Karpas-422 (cell line): ENCODE measurements around the gene PRKCB. TPM values are rescaled to one million over a fixed set of nuclear protein-coding genes. Genes with fewer than 3 reads are reported as not detected.
"Not testable (repeated sequence)": the region's sequence is repeated elsewhere in the genome, so short reads cannot be mapped to it uniquely, and the experiment has no call there.

Source experiments
- DNase-seq: peaks from one replicate; pipeline ENCODE4 v3.0.0-alpha.2; 2015
- H2AFZ ChIP-seq: fragments of 200-600 bp; sonication (generic); 2 replicates; pipeline ENCODE4 v1.6.1; 2014; ENCODE audit warnings: antibody characterized with exemption, low read length, mixed read lengths
- H3K27ac ChIP-seq: fragments of 200-600 bp; sonication (generic); 2 replicates; pipeline ENCODE4 v1.5.1; 2014; ENCODE audit warnings: mild to moderate bottlenecking, low read length, moderate library complexity
- H3K27me3 ChIP-seq: fragments of 200-600 bp; sonication (generic); 2 replicates; pipeline ENCODE4 v1.6.1; 2014; ENCODE audit warnings: low read length, mixed read lengths
- H3K36me3 ChIP-seq: fragments of 200-600 bp; sonication (generic); 2 replicates; pipeline ENCODE4 v1.6.1; 2014; ENCODE audit warnings: low read length, mixed read lengths; ENCODE audit not compliant: insufficient read depth
- H3K4me1 ChIP-seq: fragments of 200-600 bp; sonication (generic); 2 replicates; pipeline ENCODE4 v1.6.1; 2014; ENCODE audit warnings: mild to moderate bottlenecking, low read length, mixed read lengths
- H3K4me2 ChIP-seq: fragments of 200-600 bp; sonication (generic); 2 replicates; pipeline ENCODE4 v1.6.1; 2014; ENCODE audit warnings: low read length, low read depth, mild to moderate bottlenecking; ENCODE audit not compliant: poor library complexity, severe bottlenecking
- H3K4me3 ChIP-seq: fragments of 200-600 bp; sonication (generic); 2 replicates; pipeline ENCODE4 v1.5.1; 2014; ENCODE audit warnings: mild to moderate bottlenecking, antibody characterized with exemption, low read length, mixed read lengths
- H3K79me2 ChIP-seq: fragments of 200-600 bp; sonication (generic); 2 replicates; pipeline ENCODE4 v1.6.1; 2014; ENCODE audit warnings: mild to moderate bottlenecking, low read length, mixed read lengths
- H3K9ac ChIP-seq: fragments of 200-600 bp; sonication (generic); 2 replicates; pipeline ENCODE4 v1.6.0; 2014; ENCODE audit warnings: low read length
- H3K9me2 ChIP-seq: fragments of 200-600 bp; sonication (generic), shearing (Covaris generic); replicated peaks from 2 replicates; pipeline ENCODE4 v1.6.0; 2014; ENCODE audit warnings: mild to moderate bottlenecking, low read length, moderate library complexity; ENCODE audit not compliant: insufficient read depth
- H3K9me3 ChIP-seq: fragments of 300-700, 200-600 bp; sonication (generic); 2 replicates; pipeline ENCODE4 v1.6.1; 2014; ENCODE audit warnings: low read length, mixed read lengths
- H4K20me1 ChIP-seq: fragments of 200-600 bp; sonication (generic); 2 replicates; pipeline ENCODE4 v1.6.1; 2014; ENCODE audit warnings: mild to moderate bottlenecking, antibody characterized with exemption, low read length, low read depth; ENCODE audit not compliant: insufficient read depth
- total RNA-seq: library from RNA; depleted of rRNA; stranded (reverse); fragments of >200 nt; shearing (Covaris generic); gene quantifications from 2 replicates; pipeline ENCODE4 v1.2.3, GENCODE V29; 2014; ENCODE audit warnings: low replicate concordance

Gene PRKCB
- total RNA-seq, 1 experiment from 2014 or later, result 21.7 TPM

GRCh38 chr16:23907457-23907902 lies 71.7 kb downstream of the PRKCB start:
- no peaks in the 10 kb centered on the region for H3K9me2 ChIP-seq
- no peaks in the 10 kb centered on the region for H3K36me3 ChIP-seq
- no peak overlapping the region for H3K9ac ChIP-seq
- H3K27me3 ChIP-seq, result no peaks in the 10 kb centered on the region
- H4K20me1 ChIP-seq, result no peaks in the 10 kb centered on the region
- H3K9me3 ChIP-seq, result no peaks in the 10 kb centered on the region
- no peak overlapping the region for H3K4me3 ChIP-seq
- no peaks in the 10 kb centered on the region for H3K4me1 ChIP-seq
- DNase-seq, result no peak
- no peak overlapping the region for H2AFZ ChIP-seq
- H3K4me2 ChIP-seq, result no peak overlapping the region
- H3K79me2 ChIP-seq, result no peaks in the 10 kb centered on the region
- no peak overlapping the region for H3K27ac ChIP-seq

GRCh38 chr16:23907903-23908302 lies 72.1 kb downstream of the PRKCB start:
- H3K27ac ChIP-seq, result no peak overlapping the region
- no peak for DNase-seq
- H3K9me3 ChIP-seq, result no peaks in the 10 kb centered on the region
- no peaks in the 10 kb centered on the region for H3K79me2 ChIP-seq
- no peaks in the 10 kb centered on the region for H4K20me1 ChIP-seq
- no peak overlapping the region for H2AFZ ChIP-seq
- H3K9ac ChIP-seq, result no peak overlapping the region
- no peaks in the 10 kb centered on the region for H3K36me3 ChIP-seq
- no peaks in the 10 kb centered on the region for H3K9me2 ChIP-seq
- H3K4me3 ChIP-seq, result no peak overlapping the region
- H3K4me1 ChIP-seq, result no peaks in the 10 kb centered on the region
- H3K27me3 ChIP-seq, result no peaks in the 10 kb centered on the region
- H3K4me2 ChIP-seq, result no peak overlapping the region

- Histone ChIP-seq H3K4me2 (no peak overlapping the region), H2AFZ (no peak overlapping the region), H3K27me3 (no peaks in the 10 kb centered on the region)
Observed at GRCh38 chr16:23908790-23909189, 73.0 kb downstream of the PRKCB start.

GRCh38 chr16:23909792-23910418 lies 74.1 kb downstream of the PRKCB start:
- Histone ChIP-seq H3K27ac (no peak overlapping the region), H3K79me2 (no peaks in the 10 kb centered on the region), H2AFZ (no peak overlapping the region), H3K4me1 (no peaks in the 10 kb centered on the region), H3K9me3 (no peaks in the 10 kb centered on the region), H3K4me3 (no peak overlapping the region), H4K20me1 (no peaks in the 10 kb centered on the region), H3K9ac (no peak overlapping the region), H3K36me3 (no peaks in the 10 kb centered on the region), H3K27me3 (no peaks in the 10 kb centered on the region), H3K9me2 (no peaks in the 10 kb centered on the region), H3K4me2 (no peak overlapping the region)
- DNase-seq, result no peak

More at GRCh38 chr16:23908790-23909189, 73.0 kb downstream of the PRKCB start:
- Histone ChIP-seq H3K4me1 (no peaks in the 10 kb centered on the region), H3K9me2 (no peaks in the 10 kb centered on the region), H3K9me3 (no peaks in the 10 kb centered on the region), H3K36me3 (no peaks in the 10 kb centered on the region), H4K20me1 (no peaks in the 10 kb centered on the region), H3K27ac (no peak overlapping the region), H3K4me3 (no peak overlapping the region), H3K79me2 (no peaks in the 10 kb centered on the region), H3K9ac (no peak overlapping the region)
- DNase-seq, result no peak

- Histone ChIP-seq H3K9me3 (no peaks in the 10 kb centered on the region), H3K4me3 (no peak overlapping the region), H3K9ac (no peak overlapping the region), H3K4me2 (no peak overlapping the region), H3K27ac (no peak overlapping the region), H3K9me2 (no peaks in the 10 kb centered on the region), H3K79me2 (no peaks in the 10 kb centered on the region), H4K20me1 (no peaks in the 10 kb centered on the region), H3K27me3 (0 out of 2 replicates have a peak, but pooled peaks cover 3% of the 10 kb centered on the region), H3K4me1 (no peaks in the 10 kb centered on the region), H3K36me3 (no peaks in the 10 kb centered on the region), H2AFZ (no peak overlapping the region)
- DNase-seq, result no peak
Observed at GRCh38 chr16:23914946-23915530, 79.3 kb downstream of the PRKCB start.

- H4K20me1 ChIP-seq, H3K36me3 ChIP-seq, H2AFZ ChIP-seq, H3K9ac ChIP-seq, H3K4me2 ChIP-seq, H3K4me3 ChIP-seq, DNase-seq, H3K9me2 ChIP-seq, H3K4me1 ChIP-seq, H3K27me3 ChIP-seq, H3K9me3 ChIP-seq, H3K27ac ChIP-seq, H3K79me2 ChIP-seq: not testable (repeated sequence)
Observed at GRCh38 chr16:23916552-23916951, 80.8 kb downstream of the PRKCB start.

- Histone ChIP-seq H3K9me2 (no peaks in the 10 kb centered on the region), H3K9ac (no peak overlapping the region), H3K27ac (no peak overlapping the region), H3K4me2 (no peak overlapping the region), H3K27me3 (0 out of 2 replicates have a peak, but pooled peaks cover 3% of the 10 kb centered on the region), H3K79me2 (no peaks in the 10 kb centered on the region), H3K4me3 (no peak overlapping the region), H3K9me3 (no peaks in the 10 kb centered on the region), H4K20me1 (no peaks in the 10 kb centered on the region), H3K36me3 (no peaks in the 10 kb centered on the region), H2AFZ (no peak overlapping the region), H3K4me1 (no peaks in the 10 kb centered on the region)
- DNase-seq, result no peak
Observed at GRCh38 chr16:23917621-23918020, 81.8 kb downstream of the PRKCB start.

- 0 out of 2 replicates have a peak, but pooled peaks cover 3% of the 10 kb centered on the region for H3K27me3 ChIP-seq
- H3K27ac ChIP-seq, result no peak overlapping the region
- H3K36me3 ChIP-seq, result no peaks in the 10 kb centered on the region
- H3K9ac ChIP-seq, result no peak overlapping the region
- no peaks in the 10 kb centered on the region for H3K79me2 ChIP-seq
- H3K4me1 ChIP-seq, result no peaks in the 10 kb centered on the region
- no peaks in the 10 kb centered on the region for H3K9me3 ChIP-seq
- DNase-seq, result no peak
- no peaks in the 10 kb centered on the region for H4K20me1 ChIP-seq
- no peak overlapping the region for H2AFZ ChIP-seq
- H3K4me3 ChIP-seq, result no peak overlapping the region
- H3K9me2 ChIP-seq, result no peaks in the 10 kb centered on the region
- H3K4me2 ChIP-seq, result no peak overlapping the region
Observed at GRCh38 chr16:23920446-23920845, 84.7 kb downstream of the PRKCB start.
